GM23248 (cell line): ENCODE measurements around the gene P2RX4. TPM values are rescaled to one million over a fixed set of nuclear protein-coding genes. Genes with fewer than 3 reads are reported as not detected.
"Not testable (repeated sequence)": the region's sequence is repeated elsewhere in the genome, so short reads cannot be mapped to it uniquely, and the experiment has no call there.

Experiments
- DNase-seq: peaks from one replicate; pipeline ENCODE4 v3.0.0-alpha.2; 2015
- H2AFZ ChIP-seq: fragments of 200-600 bp; sonication (generic); 2 replicates; pipeline ENCODE4 v1.6.1; 2016; ENCODE audit warnings: antibody characterized with exemption
- H3F3A ChIP-seq: fragments of 200-600 bp; sonication (generic); 2 replicates; pipeline ENCODE4 v1.6.1; 2016; ENCODE audit warnings: mild to moderate bottlenecking, antibody characterized with exemption, mixed run types; ENCODE audit not compliant: insufficient read depth
- H3K27ac ChIP-seq: fragments of 200-600 bp; sonication (generic); 2 replicates; pipeline ENCODE4 v1.5.1; 2016; ENCODE audit warnings: mild to moderate bottlenecking
- H3K27me3 ChIP-seq: fragments of 200-600 bp; sonication (generic); replicated peaks from 2 replicates; pipeline ENCODE4 v1.6.1; 2016; ENCODE audit warnings: mild to moderate bottlenecking; ENCODE audit not compliant: insufficient read depth
- H3K36me3 ChIP-seq: fragments of 200-600 bp; sonication (generic); 2 replicates; pipeline ENCODE4 v1.6.1; 2016; ENCODE audit warnings: low read depth, mild to moderate bottlenecking
- H3K4me1 ChIP-seq: fragments of 200-600 bp; sonication (generic); 2 replicates; pipeline ENCODE4 v1.6.1; 2016; ENCODE audit warnings: mild to moderate bottlenecking; ENCODE audit not compliant: insufficient read depth
- H3K4me2 ChIP-seq: fragments of 200-600 bp; sonication (generic); one replicate; pipeline ENCODE4 v1.6.1; 2016; ENCODE audit warnings: mild to moderate bottlenecking; ENCODE audit not compliant: unreplicated experiment
- H3K4me3 ChIP-seq: fragments of 200-600 bp; sonication (generic); 2 replicates; pipeline ENCODE4 v1.5.1; 2016; ENCODE audit warnings: mild to moderate bottlenecking
- H3K79me2 ChIP-seq: fragments of 200-600 bp; sonication (generic); 2 replicates; pipeline ENCODE4 v1.6.1; 2016; ENCODE audit warnings: mild to moderate bottlenecking; ENCODE audit not compliant: insufficient read depth
- H3K9ac ChIP-seq: fragments of 200-600 bp; sonication (generic); 2 replicates; pipeline ENCODE4 v1.6.1; 2016; ENCODE audit warnings: mild to moderate bottlenecking
- H3K9me2 ChIP-seq: fragments of 200-600 bp; sonication (generic); 2 replicates; pipeline ENCODE4 v1.6.1; 2016; ENCODE audit warnings: mixed run types, mild to moderate bottlenecking, moderate library complexity; ENCODE audit not compliant: insufficient read depth
- H3K9me3 ChIP-seq: fragments of 200-600 bp; sonication (generic); one replicate; pipeline ENCODE4 v1.6.1; 2017; ENCODE audit warnings: low read depth
- H4K20me1 ChIP-seq: fragments of 200-600 bp; sonication (generic); 2 replicates; pipeline ENCODE4 v1.6.0; 2016; ENCODE audit not compliant: insufficient read depth
- EZH2 ChIP-seq: fragments of 200-600 bp; sonication (generic); IDR thresholded peaks from 2 replicates; pipeline ENCODE4 v1.6.1; 2018; ENCODE audit warnings: antibody characterized with exemption, mild to moderate bottlenecking; ENCODE audit not compliant: insufficient read depth, poor library complexity, severe bottlenecking
- EZH2phosphoT487 ChIP-seq: fragments of 200-600 bp; sonication (generic); IDR thresholded peaks from 2 replicates; pipeline ENCODE4 v1.6.1; 2018; ENCODE audit warnings: antibody characterized with exemption, moderate library complexity, mild to moderate bottlenecking, low read depth; ENCODE audit not compliant: insufficient read depth
- WGBS, 2 experiments: methylation state at CpG; one replicate each; pipeline ENCODE4 v1.1.6; 2015 to 2017; ENCODE audit warnings: low lambda C conversion rate in 2 of 2, low coverage in 1 of 2; ENCODE audit errors: missing lambda C conversion rate in 2 of 2; 5-methylcytosine and 5-hydroxymethylcytosine counted together
- in situ Hi-C: fragments of 300-500 bp; cut with MboI; formaldehyde crosslinking; loops from 2 replicates; pipeline ENCODE4 v1.15.0; 2020
- polyA plus RNA-seq: library from polyadenylated mRNA; unstranded; fragments of >200 nt; fragmentation: Nextera tagmentation; extraction: Ambion mirVana; gene quantifications from 2 replicates; pipeline ENCODE4 v1.2.1, GENCODE V29; 2016
- total RNA-seq: library from RNA; depleted of rRNA; stranded (reverse); fragments of >200 nt; shearing (Covaris generic); gene quantifications from 2 replicates; pipeline ENCODE4 v1.2.3, GENCODE V29; 2014

The P2RX4 gene
- total and polyA plus RNA-seq, 2 experiments from 2014 or later, result 18.5 to 27.9 TPM

- Histone ChIP-seq H3K79me2 (no peaks in the 10 kb centered on the region), H3K4me2 (no peak overlapping the region), H3K9me2 (no peaks in the 10 kb centered on the region), H3K9me3 (no peaks in the 10 kb centered on the region), H3K4me3 (no peak overlapping the region), H3K36me3 (peaks cover 33% of the 10 kb centered on the region; the same call in 1 of the 2 replicates), H3K27me3 (no peaks in the 10 kb centered on the region), H3K4me1 (no peaks in the 10 kb centered on the region), H3K27ac (no peak overlapping the region), H3F3A (no peaks in the 10 kb centered on the region), H2AFZ (no peak overlapping the region), H3K9ac (no peak overlapping the region), H4K20me1 (no peaks in the 10 kb centered on the region)
- WGBS, 2 experiments, result 94% methylated on average over 9 of the region's 9 CpGs
- TF ChIP-seq EZH2phosphoT487, result no peak
- TF ChIP-seq EZH2, result no peak
- DNase-seq, result no peak
- in situ Hi-C loops, result no loop called here
Observed at GRCh38 chr12:121252712-121253345, 42.9 kb downstream of the P2RX4 start.

GRCh38 chr12:121253638-121254335, 43.9 kb downstream of the P2RX4 start:
- Histone ChIP-seq H3K4me2 (no peak overlapping the region), H3K4me1 (no peaks in the 10 kb centered on the region), H3F3A (no peaks in the 10 kb centered on the region), H3K79me2 (no peaks in the 10 kb centered on the region), H3K4me3 (no peak overlapping the region), H3K36me3 (peaks cover 33% of the 10 kb centered on the region; the same call in 1 of the 2 replicates), H3K9ac (no peak overlapping the region), H4K20me1 (no peaks in the 10 kb centered on the region), H3K27ac (no peak overlapping the region), H2AFZ (no peak overlapping the region), H3K27me3 (no peaks in the 10 kb centered on the region), H3K9me2 (no peaks in the 10 kb centered on the region), H3K9me3 (no peaks in the 10 kb centered on the region)
- 94% methylated on average over 15 of the region's 15 CpGs for WGBS, 2 experiments
- in situ Hi-C loops, result no loop called here
- TF ChIP-seq EZH2 (no peak), EZH2phosphoT487 (no peak)
- DNase-seq, result no peak

- Histone ChIP-seq H2AFZ (no peak overlapping the region), H3K4me1 (no peaks in the 10 kb centered on the region), H3K9me3 (no peaks in the 10 kb centered on the region), H3K36me3 (peaks cover 37% of the 10 kb centered on the region; the same call in 1 of the 2 replicates), H3F3A (no peaks in the 10 kb centered on the region), H3K27me3 (no peaks in the 10 kb centered on the region), H3K9me2 (no peaks in the 10 kb centered on the region), H3K27ac (no peak overlapping the region), H3K79me2 (no peaks in the 10 kb centered on the region), H4K20me1 (no peaks in the 10 kb centered on the region), H3K9ac (no peak overlapping the region), H3K4me3 (no peak overlapping the region), H3K4me2 (no peak overlapping the region)
- in situ Hi-C loops, result no loop called here
- no peak for DNase-seq
- WGBS, 2 experiments, result 78 to 80% methylated on average over 9 of the region's 9 CpGs
- TF ChIP-seq EZH2, result no peak
- no peak for TF ChIP-seq EZH2phosphoT487
Observed at GRCh38 chr12:121255433-121255832, 45.5 kb downstream of the P2RX4 start.

- 94 to 96% methylated on average over 8 of the region's 8 CpGs for WGBS, 2 experiments
- H4K20me1 ChIP-seq, H3K27me3 ChIP-seq, H3K4me3 ChIP-seq, in situ Hi-C loops, H3K4me2 ChIP-seq, H3K27ac ChIP-seq, DNase-seq, H3K79me2 ChIP-seq, H3K9me3 ChIP-seq, H3K9ac ChIP-seq, H3F3A ChIP-seq, H3K9me2 ChIP-seq, H2AFZ ChIP-seq, H3K4me1 ChIP-seq: not testable (repeated sequence)
- H3K36me3 ChIP-seq, result peaks cover 26% of the 10 kb centered on the region; the same call in 1 of the 2 replicates
Observed at GRCh38 chr12:121257704-121258449, 47.9 kb downstream of the P2RX4 start.
